Suppressor macrophage (primary cell): Measurements from ENCODE around the gene PDE3A.

Source experiments
- DNase-seq, 4 experiments: peaks; one replicate each; pipeline ENCODE4 v3.0.0-alpha.2; 2020 to 2022

Gene PDE3A

DNA sequence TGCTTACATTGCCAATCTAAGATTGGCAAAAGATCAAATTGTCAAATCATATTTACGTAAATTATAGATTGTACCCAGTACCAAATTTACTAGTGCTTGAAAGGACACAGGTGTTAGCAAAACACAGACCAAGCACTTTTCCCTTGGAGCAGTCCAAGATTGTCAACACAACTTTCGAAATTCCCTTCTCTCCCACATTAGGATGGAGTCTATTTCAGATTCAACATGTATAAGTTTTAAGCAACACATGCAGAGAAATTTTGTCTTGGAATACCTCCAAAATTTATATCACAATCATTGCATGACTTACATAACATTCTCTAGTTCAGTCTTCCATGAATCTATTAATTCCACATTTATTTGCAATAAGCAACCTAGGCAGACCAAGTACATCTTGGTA, 251.9 kb downstream of the PDE3A start:
- no peak for DNase-seq

DNA sequence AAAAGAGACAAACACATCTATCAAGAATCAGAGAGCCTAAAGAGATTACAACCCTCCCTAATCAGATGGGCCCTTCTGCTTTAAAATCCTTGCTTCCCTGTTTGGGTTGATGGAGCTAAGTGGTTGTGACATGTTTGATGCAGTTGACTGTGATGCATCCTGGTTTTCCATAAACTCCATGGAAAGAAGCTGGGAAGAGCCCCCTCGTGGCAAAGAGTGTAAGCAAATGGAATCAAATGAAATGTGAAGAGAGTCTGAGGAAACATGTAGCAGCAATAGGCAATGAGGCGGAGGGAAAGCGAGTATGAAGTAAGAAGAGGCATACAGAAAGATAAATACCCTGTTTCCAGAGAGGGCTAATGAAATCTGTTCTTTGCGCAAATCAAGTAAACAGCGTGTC, 256.4 kb downstream of the PDE3A start:
- DNase-seq: no peak

DNA sequence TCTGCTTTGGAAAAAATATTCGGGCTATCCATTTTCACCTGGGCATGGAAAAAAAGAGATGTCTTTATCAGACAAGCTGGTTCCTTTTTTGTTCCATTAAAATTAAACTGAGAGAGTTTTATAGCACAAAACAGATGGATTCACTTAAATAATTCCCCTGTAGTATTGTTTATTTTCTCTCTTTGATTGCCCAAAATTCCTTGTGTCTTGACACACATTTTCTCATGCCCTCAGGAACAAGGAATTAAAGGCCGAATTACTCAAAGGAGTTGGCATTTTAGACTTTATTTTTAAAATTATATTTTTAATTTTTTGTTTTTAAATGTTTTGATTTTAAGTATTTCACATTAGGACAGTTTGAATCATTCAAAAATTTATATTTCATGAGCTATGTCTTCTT, 257.2 kb downstream of the PDE3A start:
- no peak for DNase-seq

DNA sequence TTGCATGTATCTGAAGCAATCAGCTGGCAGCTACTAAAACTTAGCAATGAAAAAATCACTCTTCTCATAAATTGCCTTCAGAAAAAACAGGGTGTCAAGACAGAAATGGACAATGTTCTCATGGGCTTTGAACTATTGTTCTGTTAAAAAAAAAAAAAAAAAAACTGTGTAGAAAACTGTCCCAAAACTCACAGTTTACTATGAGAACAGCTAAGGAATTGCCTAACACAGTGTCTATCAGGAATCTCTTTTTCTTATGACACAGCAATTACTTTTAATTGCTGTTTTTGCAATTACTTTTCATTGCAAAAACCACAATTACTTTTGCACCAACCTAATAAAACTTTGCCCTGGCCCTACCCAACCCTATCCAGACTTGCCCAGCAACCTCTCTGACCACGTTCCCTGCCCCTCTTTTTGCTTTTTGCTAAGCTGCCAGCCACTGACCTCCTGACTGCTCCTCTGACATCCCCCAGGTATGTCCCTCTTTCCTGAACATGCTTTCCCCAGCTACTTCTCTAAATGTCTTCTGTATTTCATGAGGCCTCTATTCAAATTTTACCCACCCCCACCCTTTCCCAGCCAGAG, 258.8 kb downstream of the PDE3A start:
- DNase-seq: no peak

DNA sequence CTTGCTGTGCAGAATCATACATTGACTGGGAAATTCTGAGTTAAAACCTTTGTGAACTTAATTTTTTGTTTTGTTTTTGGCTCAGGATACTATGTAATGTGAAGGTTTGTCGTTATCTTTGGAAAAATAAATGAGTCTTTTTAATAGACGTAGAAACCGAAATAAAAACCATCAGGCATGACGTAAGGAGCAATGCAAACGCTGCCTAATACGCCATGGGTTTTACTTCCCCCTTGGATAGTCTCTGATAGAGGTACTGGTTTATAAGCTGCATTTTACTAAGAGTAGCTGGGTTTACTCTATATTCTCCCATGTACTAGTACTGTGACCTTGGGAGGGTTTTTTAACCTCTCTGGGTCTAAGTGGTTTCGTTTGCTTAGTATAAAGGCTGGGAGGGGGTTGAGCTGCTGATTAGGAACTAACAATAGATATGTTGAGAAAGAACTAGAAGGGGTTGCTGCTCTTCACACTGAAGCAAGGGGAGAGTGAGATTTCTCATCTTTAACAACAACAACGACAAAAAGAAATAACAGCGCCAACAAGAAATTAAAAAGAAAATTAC, 260.0 kb downstream of the PDE3A start:
- DNase-seq: no peak

DNA sequence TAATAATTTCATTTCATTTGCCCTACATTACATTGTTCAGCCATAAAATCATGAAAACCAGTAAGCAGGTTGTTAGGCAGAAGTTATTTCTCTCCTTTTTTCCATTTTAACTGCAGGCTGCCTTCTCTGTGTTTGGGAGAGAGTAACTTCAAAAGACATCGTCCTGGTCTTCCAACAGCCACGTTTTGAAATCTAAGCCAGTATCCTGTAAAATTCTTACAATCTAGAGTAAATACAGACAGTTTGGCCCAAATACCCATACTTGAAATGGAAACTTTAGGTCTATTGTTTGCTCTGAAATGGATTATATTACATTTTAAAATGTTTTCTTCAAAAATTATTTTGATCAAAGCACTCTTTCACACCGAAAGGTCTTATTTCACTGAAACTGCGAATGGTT, 260.7 kb downstream of the PDE3A start:
- DNase-seq: no peak

DNA sequence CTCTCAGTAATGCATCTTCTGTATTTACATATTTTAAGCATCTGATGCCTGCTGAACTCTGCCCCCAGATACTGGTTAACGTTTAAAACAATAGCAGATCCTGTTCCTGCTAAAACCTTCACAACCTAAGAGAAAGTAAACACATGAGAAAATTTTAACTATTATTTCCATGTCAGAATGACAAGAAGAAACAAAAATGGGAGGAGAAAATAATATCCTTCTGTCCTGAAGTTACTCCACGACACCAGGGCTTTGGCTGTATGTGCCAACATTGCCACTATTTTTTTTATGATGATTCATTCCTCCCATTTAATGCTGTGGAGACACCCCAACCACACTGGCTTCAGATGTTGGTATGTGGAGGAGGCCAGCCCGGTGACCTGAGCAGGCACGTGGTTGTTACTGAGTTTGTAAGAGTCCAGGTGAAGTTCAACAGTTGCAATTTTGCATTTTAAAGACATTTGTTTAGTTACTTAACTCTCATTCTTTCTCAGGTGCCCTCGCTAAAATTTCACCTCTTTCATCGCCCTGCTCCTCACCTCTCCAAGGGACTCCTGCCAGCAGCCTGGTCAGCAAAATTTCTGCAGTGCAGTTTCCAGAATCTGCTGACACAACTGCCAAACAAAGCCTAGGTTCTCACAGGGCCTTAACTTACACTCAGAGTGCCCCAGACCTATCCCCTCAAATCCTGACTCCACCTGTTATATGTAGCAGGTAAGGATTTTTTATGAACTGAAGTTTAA, 261.2 kb downstream of the PDE3A start:
- DNase-seq: no peak

DNA sequence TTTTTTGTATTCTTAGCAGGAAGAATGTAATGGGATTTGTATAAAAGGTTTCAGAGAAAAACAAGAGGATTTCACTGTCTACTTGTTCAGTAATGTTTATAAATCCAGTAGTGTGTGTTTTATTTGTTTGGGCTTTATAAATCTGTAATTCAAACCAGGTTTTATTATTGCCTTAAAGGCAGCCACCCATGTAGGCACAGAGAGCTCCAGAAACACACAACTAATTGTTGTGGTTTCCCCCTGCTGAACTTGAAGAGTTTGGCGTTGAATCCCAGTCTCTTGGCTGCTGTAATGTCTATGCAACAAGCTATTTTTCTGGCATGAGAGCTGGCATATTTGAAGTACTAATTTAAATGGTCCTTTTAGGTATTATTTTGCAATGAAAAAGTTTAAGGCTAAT, 263.4 kb downstream of the PDE3A start:
- no peak for DNase-seq

DNA sequence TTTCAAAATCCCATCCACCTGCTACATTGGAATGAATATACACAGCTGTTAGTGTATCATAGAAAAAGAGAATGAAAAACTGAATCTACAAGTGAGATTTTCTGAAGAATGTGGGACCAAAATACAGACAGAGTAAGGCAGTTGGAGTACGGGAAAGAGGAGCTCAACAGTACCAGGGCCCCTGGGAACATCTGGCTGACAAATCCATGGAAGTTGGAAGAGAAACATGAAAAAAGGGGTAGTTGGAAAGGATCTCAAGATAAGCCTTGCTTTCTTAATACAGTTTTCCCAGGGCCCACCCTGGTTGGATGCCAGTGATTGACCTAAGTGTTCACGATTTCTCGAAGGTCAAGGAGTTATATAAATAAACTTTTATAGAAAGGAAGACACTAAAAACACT, 272.8 kb downstream of the PDE3A start:
- DNase-seq: no peak

DNA sequence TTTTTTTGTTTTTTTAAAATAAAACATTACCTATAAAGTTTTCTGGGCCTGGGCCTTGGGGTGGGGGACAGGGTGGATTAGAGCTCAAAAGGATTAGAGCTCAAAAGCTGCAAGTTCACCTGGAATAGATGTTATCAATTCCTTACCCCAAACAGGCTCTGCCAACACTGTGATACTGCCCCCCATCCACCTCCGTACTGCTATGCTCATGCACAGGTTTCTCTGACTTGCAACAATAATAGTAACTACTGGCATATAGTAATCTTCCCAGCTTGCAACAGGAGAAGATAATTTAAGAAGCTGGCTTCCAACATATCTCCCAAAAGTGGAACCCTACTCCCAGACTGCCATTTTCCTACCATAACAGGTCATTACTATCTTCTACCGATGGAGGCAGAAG, 275.5 kb downstream of the PDE3A start:
- no peak for DNase-seq

DNA sequence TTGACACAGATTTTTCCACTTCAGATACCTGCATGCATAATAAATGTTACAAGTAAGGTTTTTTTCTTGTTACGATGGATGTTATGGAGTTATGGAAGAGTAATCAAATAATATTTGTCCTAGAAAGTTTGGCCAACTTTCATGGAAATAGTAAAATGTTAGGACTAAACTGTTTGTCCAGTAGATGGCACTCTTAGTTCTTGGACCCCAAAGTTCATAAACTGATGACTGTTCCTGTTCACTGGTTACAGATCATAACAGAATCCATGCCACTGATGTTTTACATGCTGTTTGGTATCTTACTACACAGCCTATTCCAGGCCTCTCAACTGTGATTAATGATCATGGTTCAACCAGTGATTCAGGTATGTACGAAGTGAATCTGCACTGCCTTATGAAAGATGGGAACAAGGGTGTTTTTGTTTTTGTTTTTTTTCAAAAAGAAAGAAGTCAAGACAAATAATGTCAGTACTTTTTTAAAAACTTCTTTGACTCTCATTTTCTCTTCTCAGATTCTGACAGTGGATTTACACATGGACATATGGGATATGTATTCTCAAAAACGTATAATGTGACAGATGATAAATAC, 278.0 kb downstream of the PDE3A start:
- peak in 2 of 4 experiments; percentile 13 to 36 for DNase-seq

DNA sequence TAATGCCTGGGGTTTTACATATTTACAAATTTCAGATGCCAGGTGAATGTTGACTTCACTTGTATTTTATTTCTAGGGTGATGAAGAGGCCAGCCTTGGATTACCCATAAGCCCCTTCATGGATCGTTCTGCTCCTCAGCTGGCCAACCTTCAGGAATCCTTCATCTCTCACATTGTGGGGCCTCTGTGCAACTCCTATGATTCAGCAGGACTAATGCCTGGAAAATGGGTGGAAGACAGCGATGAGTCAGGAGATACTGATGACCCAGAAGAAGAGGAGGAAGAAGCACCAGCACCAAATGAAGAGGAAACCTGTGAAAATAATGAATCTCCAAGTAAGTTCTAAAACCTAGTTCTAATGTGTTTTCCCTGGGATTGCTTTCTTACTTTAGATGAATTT, 285.5 kb downstream of the PDE3A start:
- DNase-seq: no peak

DNA sequence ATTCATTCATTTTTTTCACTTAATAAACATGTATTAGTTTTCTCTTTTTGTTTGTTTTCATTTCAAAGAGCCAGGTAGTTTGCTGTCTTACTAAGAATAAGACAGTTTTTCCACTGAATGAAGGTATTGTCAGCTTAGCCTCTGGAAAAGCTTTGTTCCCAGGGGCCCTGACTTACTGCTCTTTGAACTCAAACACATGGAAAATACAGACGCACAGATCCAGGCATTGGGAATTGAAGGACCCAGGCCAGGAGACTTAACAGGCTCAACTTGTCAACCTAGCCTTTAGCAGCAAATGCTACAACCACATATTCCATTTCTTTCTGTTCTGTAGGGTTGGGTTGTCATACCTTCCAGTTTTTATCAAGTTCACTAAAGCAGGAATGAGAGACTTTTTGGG, 288.3 kb downstream of the PDE3A start:
- DNase-seq: no peak

DNA sequence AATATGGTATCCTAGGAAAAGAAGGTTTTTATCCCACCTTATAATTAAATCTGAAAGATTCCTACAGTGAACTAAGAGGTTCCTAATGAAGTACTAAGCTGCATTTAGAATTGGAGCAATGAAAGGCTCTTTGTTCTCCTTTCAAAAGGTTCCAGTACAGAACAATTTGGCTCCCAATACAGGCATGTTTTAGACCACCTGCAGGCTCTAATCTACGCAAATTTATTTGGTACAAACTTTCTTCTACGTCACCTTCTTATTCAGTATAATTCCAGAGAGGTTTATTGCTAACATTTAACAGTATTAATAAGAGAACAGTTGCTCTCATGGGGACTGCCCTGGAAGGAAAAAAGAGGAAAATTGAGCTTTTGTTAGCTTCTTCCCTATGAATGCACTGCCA, 289.2 kb downstream of the PDE3A start:
- DNase-seq: no peak

DNA sequence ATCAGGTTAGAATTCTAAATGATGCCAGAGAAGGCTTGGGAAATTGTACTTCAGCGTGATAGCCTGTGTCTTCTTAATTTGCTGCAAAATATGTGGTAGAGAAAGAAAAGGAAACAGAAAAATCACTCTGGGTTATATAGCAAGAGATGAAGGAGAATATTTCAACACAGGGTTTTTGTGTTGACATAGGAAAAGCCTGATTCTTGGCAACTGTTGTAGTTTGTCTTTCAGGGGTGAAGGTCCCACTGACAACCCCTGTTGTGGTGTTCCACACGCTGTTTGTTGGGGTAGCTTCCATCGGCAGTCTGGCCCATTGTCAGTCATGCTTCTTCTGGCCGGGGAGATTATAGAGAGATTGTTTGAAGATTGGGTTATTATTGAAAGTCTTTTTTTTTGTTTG, 313.0 kb downstream of the PDE3A start:
- DNase-seq: no peak

DNA sequence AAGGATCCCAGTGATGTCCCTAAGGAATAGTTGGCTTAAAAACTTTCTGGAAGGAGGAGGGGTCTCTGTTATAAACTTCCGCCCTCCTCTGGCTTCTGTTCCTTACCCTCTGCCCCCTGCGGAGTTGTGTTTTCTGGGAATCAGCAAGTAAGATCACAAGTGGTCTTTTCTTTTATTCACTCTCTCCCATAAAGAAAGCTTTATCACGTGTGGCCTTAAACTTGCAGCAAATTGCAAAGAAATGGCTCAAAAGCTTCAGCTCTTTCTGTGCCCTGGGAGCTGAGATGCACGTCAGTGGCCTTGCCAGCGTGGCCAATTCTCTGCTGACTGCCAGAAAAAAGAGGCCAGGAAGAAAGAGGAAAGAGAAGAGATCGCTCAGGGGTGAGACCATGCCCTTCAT, 326.9 kb downstream of the PDE3A start, which contains the start of gene SLCO1C1:
Gene SLCO1C1 (plus strand): TSS at position 101 of the 400 bp plus-strand sequence. CDS start 4,245 bp downstream, outside the sequence.
- DNase-seq: no peak

DNA sequence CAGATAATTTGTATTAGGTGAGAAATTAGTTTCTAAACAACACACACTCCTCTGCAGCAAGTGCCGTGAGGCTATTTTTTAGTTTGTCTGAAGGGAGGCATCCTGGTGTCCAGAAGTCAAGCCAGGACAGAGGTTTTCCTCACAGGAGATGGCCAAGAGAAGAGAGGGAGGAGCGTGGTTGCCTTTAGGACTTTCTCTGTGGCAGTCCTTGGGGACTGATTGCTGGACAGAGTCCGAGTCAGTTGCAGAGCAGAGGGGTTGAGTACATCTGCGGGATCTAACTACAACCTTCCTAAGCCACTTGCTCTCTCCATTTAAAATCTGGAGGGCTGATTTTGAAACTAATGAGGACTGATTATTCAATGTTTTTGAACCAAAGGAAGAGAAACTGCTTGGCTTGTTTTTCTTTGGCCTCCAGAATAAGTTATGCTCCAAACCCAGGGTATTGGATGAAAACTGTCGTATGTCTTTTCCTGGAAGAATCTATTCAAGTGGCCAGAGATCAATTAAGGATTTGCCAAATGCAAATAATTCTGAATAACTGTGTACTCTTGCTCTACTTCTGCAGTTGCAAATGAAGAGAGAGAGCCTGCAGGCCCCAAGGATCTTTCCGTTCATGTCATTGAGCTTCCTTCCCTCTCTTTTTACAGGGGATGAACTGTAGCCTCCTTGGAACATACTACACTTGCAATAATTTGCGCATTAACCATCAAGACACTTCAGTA, 328.0 kb downstream of the PDE3A start:
- no peak for DNase-seq

DNA sequence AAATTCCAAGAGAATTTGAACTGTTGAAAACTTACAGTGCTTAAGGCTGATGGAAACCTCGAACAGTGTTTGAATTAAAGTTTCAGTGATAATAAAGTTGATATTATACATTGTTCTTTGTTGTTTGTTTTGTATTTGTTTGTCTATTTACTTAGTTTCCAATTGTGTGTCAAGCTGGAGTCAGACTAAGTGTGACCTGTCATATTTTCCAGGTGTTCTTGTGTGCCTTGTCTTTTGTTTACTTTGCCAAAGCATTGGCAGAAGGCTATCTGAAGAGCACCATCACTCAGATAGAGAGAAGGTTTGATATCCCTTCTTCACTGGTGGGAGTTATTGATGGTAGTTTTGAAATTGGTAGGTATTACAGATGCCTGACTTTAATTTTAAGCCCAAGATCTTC, 332.8 kb downstream of the PDE3A start:
- DNase-seq: no peak

DNA sequence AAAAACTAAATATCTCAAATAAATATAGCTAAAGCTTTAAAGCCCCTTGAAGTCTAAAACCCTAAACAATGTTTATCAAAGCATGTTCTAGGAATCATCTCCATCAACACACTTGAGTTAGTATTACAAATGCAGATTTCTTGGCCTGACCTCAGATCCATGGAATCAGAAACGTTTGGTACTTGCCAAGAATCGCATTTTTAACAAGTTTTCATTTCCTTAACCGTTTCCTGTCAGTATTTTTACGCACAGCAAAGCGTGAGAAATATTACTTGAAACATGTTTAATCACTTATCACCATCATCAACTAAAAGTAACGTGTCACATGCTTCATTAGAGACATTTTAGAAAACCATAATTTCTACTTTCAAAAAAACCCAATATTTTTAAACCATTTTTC, 336.5 kb downstream of the PDE3A start:
- no peak for DNase-seq

DNA sequence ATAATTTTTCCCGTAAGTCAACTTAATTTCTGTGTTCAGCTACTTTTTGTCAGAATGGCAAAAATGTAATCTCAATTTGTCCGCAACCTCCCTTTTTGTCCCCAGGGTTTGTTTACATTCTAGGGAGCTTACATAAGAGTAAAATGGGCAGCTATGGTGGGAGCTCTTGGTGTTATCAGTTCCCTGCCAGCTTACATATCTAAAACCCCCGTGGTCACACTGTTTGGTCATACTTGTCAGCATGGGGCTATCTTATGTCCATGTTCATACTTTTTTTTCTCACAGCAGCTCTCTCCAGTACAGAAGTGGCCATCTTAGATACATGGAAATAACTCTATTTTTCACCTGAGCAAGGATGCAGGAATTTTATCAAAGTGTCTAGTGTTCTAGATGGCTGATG, 343.5 kb downstream of the PDE3A start:
- no peak for DNase-seq

DNA sequence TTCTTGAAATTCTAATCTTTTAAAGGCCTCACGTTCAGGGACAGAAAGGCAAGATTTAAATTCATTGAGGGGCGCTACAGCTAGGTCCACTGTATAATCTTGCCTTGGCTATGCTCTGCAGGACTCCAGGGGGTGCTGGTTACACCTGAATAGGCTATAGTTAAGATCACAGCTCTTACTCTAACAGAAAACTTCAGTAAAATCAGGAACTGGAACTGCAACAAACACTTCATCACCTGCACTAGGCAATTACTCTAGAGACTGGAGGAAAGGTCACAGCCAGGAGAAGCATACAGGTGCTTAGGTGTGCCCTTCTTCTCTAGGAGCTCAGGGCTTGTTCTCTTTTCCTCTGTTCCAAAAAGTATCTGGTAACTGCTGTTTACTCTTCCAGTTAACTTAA, 347.7 kb downstream of the PDE3A start:
- DNase-seq: no peak

DNA sequence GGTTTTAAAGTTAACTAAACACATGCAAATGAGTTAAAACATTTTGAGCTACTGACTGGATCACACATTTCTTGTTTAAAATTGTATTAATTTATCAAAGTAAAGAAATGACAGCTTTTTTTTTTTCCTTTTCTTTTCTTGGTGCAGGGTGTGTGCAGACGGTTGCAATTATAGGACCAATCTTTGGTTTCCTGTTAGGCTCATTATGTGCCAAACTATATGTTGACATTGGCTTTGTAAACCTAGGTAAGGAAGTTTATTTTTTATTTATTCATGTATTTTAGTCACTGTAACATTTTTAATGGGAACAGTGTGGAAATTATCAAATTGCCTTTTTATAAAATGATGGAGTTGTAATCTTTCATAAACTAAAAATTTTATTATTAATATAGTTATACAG, 348.6 kb downstream of the PDE3A start:
- no peak for DNase-seq

DNA sequence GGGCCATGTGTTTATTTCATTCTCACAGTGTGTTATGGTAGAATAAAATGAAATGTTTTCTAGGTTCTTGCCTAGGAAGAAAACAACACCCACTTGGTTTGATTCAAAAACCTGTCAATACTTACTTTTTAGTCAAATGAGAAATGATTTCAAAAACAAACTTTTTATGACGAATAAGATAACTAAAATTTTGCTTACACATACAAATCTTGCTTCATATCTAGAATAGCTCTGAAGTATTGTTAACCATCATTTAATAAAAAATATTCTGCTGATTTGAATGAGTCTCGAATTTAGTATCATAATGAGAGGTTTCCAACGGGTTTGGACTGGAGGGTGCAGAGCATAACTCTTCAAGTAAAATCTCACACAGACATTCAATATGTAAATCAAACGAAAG, 350.0 kb downstream of the PDE3A start:
- no peak for DNase-seq
